ENCODE results near the gene UBE3B.

Gene UBE3B

DNA sequence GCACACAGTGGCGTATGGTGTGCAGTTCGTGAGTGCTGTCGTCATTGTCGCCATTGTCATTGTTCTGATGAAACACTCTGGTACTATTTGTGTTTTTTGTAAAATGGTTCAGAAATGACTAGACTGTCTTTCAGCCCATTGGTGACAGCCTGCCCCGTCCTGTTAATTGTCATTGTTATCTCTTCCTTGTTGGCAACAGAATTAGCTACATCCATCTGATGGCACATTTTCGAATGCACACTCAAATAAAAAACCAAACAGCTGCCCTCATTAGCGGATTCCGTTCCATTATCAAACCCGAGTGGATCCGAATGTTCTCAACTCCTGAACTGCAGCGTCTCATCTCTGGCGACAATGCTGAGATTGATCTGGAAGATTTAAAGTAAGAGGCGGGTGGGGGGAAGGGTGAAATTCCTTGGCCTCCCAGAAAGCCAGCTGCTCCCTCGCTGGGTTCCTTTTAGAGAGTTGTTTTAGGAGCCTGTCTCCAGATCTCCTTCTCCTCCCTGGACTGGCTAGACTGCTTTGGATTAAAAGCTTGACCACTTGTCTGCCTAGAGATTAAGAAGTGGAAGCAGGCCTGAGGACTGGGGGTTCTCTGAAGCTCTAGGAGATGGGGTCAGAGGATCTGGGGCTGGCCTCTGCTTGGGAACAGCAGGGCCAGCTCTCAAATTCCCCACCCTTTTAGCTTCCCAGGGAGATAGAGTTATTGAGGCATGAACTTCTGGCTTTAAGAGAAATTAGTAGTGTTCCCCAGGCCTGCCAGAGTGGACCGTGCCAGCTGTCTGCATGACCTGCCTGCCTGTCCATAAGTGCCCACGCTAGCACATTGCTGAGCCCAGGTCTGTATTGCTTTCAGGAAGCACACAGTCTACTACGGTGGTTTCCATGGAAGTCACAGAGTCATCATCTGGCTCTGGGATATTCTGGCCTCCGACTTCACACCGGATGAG lies 52.5 kb downstream of the UBE3B start:
- DNase-seq (ENCODE audit: low spot score) = no peak

DNA sequence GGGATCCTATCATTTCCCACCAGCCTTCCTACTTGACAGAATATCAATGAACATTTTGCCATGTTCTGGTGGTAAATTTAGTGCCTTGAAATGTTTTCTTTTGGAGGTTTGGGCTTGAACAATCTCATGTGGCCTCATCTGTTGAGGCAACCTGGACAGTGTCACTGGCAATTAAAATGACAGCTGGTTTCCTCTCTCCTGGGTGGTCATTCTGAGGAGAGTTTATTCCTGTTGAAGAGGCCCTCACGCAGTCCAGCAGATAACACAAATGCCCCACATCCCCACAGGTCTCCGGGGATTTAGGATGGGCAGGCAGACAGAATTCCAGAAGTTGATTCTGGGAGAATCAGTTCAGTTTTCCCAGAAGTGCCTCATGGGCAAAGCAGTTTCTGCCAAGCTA lies 54.0 kb downstream of the UBE3B start:
- DNase-seq (ENCODE audit: low spot score) = no peak

DNA sequence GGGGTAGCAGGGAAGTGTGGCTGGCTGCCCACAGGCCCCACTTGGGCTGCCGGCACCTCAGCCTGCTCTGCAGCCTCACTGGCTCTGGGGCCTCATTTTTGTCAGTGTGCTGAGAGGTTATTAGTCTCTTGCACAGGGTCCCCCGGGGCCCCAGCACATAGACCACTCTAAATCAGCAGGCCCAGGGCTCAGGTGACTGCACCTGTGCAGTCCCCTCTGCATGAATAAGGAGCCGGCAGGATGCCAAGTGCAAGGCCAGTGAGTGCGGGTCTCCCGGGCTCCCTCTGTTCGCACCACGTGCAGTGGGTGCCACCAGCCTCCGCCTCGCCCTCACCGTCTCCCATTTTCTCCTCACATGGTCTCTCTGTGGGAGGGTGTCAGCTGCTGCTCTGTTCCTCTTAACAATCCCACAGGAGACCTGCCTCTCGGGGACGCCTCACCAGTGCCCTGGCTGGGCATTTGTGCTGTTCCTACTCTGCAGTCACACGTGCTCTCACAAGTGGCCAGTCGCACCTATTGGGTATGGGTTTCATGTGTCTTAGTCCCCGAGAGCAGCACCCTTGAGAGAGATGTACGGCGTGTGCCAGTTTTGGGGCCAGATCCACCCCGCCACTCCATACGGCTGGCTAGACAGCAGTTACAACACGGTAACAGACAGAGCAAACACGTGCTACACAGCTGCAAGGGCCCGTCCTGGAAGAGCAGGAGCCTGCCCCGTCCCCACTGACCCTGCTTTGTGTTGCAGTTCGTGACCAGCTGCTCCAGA lies 55.5 kb downstream of the UBE3B start:
- no peak for DNase-seq (ENCODE audit: low spot score)

DNA sequence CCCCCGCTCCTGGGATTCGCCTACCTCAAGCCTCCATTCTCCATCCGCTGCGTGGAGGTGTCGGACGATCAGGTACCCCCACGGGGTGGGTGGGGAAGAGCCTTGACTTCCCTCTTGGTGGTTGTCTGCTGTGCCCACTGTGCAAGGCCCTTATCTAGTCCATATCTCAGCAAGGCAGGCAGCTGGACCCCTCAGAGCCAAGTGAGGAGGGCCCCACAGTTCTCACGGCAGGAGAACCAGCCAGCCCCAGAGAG lies 56.0 kb downstream of the UBE3B start:
- DNase-seq (ENCODE audit: low spot score) = no peak

DNA sequence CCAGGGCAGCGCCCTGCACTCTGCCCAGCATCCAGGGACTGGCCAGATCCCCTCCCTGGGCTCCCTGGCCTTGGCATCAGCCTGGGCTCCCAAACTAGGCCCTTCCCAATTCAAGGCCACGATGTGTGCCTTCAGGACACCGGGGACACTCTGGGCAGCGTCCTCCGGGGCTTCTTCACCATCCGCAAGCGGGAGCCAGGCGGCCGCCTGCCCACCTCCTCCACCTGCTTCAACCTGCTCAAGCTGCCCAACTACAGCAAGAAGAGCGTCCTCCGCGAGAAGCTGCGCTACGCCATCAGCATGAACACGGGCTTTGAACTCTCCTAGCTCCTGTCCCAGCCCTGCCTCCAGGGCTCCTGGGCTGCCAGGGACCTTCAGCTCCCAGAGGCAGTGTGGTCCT lies 57.0 kb downstream of the UBE3B start:
- DNase-seq (ENCODE audit: low spot score) = no peak

DNA sequence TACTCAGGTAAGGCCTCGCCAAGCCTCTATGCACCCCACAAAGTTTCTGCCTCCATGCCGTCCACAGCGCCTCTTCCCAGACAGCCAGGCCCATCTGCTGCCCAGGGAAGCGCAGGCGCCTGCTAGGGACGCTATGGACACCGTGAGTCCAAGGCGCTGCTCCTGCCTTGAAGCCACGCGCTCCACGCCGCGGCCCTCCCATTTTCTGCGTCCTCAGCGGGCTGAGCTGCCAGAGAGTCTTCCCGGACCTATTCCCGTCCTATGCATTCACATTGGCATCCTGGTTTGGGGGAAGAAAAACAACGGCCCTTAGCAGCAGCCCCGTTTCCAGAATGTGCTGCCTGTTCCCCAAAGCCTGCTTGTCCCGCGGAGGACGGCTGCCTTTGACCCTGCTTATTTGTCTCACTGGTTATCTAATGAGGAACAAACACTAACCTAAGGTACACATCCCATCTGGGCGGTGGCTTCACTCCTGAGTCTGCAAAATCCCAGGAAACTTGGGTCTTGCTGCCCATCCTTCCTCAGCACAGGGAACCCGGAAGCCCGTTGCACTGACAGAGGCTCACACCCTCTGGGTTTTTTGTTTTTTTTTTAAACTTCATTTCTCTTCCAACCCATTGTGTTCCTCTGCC lies 57.9 kb downstream of the UBE3B start:
- no peak for DNase-seq (ENCODE audit: low spot score)

DNA sequence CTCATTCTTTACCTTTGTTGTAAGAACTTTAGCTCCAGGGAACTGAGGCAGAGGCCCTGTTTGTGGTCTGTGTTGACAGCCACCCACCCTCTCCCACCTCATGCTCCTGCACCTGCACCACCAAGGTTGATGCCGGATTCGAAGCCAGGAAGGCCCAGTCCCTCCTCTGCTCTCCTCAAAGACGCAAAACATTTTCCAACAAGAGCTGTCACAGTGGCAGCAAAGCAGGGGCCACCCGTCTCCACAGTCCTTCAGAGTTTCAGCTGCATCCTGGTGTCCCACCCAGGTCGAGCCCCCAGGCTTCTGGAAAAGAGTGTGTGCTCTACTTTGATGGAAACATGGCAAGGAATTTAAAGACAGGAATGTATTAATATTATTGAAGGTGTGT lies 58.4 kb downstream of the UBE3B start:
- DNase-seq (ENCODE audit: low spot score) = no peak

DNA sequence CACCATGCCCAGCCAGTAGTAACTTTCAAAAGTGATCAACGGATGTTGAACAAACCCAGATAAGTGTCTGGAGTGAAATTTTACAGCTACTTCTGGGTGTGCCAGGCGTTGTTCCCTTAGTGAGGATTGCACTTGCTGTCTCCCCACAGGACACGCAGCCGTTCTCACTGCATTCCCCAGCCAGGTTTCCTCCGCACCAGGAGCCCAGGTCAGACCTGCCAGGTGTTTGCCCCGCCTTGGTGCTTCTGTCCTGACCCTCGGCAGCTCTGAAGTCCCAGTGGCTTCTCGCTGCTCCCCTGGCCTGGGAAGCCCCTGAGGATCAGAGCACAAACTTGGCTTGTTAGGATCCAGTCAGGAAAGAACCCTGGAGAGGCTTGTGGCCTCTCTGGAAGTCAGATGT lies 59.7 kb downstream of the UBE3B start:
- DNase-seq (ENCODE audit: low spot score) = no peak

DNA sequence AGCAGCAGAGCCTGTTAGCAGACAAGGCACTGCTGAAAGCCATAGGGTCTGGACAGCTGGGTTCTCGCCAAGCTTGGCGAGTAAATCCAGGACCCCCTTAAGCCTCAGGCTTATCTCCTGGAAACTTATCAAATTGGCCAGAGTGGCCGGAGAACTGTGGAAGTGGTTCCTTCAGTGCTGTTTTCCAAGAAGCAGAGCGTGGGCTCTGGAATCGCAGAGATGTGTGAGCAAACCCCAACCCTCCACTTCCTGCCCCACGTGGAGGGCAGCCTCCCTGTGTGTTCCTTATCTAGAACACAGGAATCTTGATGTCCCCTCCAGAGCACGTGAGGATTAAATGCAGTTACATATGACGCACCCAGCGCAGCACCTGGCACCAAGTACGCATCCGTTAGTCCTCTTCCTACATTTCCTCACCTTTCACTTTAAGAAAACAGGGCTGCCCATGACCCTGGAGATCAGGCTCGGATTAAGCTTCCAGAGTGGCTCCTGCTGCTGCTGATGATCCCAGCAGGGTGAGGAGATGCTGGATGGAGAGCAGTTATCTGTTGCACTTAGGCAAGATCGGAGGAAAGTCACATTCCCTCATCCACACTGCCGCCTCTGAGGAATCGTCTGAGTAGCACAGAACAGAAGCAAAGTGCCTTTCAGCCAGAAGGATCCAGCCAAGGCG lies 60.9 kb downstream of the UBE3B start:
- no peak for DNase-seq (ENCODE audit: low spot score)

DNA sequence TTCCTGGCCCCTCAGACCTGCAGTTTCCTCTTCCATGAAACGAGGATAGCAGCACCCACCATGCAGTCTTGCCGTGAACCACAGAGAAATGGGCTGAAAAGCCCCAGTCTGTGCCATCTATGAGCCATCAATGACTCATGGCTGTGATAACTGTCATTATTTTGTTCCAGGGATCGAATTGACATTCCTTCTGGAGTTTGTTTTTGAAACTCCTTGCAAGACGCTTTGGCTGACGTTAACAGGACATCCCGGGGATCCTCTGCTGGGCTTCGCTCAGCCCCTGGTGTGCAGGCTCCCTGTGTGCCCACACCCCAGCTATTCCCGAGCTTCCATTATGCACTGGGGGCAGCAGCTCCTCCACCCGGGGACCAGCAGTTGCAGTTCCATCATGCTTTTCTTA lies 62.1 kb downstream of the UBE3B start:
- DNase-seq (ENCODE audit: low spot score) = no peak

DNA sequence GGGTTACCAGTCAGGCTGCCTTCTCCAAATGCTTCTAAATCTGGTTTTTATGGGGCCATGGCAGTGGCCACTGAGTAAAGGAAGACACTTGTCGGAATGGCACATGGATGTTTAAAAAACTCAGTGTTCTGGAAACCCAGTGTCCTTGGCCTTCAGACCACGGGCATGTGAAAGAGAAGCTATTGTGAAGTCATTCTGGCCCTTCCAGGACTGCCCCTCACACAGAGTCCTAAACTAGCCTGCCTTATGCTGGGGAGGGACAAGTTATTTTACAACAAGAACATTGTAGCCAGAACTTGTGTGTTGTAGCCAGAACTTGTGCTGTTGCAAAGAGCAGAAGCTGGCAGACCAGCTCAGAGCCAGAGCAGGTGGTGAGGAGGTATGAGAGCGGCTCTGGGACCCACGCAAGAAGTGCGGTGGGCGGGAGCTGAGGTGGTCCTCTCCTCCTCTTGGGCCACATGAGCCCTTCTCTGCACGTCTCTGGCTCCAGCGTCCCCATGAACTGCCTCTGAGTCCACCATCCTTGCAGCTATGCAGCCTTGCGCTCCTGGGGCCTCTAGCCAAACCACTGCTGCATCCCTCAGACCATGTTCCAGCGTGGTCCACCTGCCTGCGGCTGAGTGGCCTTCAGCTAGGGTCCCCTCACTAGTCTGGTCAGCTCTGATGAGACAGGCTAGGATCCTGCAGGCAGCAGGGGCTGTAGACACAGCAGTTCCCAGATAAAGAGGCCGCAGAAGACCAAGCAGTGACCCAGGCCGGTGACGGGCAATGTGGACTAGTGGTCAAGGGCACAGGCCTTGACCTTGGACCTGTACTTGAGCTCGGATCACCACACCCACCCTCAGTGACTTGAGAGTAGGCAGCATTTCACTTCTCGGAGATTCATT lies 63.3 kb downstream of the UBE3B start:
- DNase-seq (ENCODE audit: low spot score) = no peak

DNA sequence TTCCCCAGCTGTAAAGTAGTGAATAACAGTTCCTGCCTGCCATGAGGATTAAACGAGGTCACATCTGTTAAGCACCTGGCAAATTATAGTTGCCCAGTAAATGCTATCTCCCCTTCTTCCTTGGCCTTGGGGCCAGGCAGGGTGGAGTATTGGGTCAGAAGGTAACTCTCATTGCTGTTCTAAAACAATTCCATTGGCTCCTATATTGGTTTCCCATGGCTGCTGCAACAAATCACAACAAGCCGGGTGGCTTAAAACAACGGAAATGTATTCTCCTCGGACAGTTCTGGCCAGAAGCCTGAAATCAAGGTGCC lies 63.9 kb downstream of the UBE3B start:
- DNase-seq (ENCODE audit: low spot score) = no peak

DNA sequence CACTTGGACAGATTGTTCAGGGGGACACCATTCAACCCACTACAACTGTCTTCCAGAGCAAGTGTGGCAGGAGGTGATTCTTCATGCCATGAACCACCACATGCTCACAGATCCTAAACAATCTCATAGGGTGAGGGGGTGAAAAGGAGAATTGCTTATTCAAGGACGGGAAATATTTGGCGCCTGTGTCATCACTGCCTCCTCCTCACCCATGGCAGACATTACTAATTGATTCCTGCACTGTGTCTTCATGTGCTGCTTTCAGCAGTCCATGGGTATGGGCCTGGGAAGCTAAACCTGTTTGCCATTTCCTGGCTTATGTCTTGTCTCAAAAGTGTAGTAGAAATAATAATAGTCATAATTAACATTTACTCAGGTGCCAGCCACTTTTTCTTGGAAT lies 64.6 kb downstream of the UBE3B start:
- no peak for DNase-seq (ENCODE audit: low spot score)

DNA sequence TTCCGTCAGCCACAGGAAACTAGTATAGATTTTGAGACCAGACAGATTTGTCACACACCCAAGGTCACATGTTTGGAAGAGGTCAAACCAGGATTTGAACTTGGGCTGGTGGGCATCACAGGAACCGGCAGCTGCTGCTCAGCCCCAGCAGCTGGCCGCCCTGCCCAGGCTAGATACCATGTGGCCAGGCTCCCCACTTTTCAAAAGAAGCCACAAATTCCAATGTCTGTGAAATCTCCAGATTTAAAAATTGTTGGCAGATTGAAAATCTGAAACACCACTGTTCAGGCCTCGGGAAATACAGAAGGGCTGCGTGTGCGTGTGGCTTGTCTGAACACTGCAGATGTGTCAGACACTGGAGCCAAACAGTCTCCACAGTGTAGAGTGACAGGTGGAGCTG lies 65.4 kb downstream of the UBE3B start:
- DNase-seq (ENCODE audit: low spot score) = no peak

DNA sequence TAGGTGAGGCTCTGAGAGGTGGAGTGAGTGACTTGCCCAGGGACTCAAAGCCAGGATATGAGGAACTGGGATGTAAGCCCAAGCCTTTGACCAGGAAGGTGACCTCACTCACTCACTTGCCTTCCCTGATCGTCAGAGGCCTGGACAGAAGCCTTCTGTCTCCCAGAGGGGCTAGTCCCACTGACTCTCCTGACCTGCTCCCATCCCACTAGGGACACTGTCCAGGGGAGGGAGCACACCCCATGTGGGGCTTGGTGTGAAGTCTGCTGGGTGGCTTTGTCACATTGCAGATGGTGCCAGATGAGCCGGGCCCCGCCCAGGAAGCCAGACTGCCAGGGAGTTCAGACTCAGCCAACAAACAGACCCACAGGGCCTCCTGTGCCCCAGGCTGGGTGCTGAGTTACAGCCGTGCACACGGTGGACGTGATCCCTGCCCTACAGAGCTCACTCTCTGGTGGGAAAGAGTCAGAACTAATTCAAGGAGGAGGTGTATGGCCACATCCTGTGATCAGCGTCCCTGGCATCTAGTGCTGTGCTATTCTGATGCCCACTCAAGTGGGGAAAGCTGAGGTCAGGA lies 67.6 kb downstream of the UBE3B start:
- no peak for DNase-seq (ENCODE audit: low spot score)

DNA sequence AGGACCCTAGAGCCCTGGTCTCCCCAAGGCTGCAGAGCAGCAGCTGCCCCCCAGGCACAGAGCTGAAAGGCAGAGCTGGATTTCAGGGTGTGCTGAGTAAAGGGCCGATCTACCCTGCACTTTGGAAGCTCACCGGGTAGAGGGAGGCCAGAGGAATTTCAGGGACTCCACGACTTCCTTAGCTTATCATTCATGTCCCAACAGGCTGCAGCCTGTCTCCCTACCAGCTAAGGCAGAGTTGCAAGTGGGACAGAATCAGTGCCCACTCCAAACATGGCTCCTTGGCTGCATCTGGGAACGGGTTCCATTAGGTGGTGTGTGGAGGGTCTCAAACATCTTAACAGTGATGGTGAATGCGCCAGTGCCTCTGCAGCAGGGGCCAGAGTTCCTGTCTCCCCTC lies 68.4 kb downstream of the UBE3B start:
- no peak for DNase-seq (ENCODE audit: low spot score)

DNA sequence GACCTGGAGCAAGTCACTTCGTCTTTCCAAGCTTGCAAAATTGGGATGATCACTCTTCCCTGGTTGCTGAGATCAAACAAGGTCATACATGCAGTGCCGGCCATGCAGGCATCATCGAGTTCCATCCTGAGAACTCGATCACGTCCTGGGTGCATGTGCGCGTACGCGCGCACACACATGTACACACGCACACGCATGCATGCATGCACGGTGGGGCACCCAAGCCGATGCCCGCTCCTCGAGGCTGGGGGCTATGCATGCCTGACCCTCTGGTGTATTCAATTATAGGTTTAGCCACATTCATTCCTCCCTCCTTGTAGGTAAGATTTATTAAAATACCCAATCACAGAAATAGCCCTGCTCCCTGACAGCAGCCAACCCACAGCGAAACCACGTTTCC lies 69.9 kb downstream of the UBE3B start:
- DNase-seq (ENCODE audit: low spot score) = no peak

DNA sequence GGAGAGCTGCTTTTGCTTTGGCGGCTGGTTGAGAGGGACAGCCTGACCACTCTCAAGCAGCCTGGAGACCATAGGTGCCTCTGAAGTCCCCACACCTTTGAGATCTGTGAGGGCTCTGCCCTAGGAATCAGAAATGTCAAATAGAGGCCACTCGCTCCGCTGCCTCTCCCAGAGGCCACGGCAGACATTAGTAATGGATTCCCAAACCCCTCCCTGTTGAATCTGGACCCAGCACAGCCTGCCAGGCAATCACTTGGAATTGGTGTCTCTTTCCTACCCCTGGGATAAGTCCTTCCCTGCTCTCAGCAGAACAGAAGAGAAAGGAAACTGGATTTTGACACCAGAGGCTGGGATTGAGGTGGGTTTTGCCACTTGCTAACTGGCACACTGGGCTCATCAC lies 70.8 kb downstream of the UBE3B start:
- DNase-seq (ENCODE audit: low spot score) = no peak

DNA sequence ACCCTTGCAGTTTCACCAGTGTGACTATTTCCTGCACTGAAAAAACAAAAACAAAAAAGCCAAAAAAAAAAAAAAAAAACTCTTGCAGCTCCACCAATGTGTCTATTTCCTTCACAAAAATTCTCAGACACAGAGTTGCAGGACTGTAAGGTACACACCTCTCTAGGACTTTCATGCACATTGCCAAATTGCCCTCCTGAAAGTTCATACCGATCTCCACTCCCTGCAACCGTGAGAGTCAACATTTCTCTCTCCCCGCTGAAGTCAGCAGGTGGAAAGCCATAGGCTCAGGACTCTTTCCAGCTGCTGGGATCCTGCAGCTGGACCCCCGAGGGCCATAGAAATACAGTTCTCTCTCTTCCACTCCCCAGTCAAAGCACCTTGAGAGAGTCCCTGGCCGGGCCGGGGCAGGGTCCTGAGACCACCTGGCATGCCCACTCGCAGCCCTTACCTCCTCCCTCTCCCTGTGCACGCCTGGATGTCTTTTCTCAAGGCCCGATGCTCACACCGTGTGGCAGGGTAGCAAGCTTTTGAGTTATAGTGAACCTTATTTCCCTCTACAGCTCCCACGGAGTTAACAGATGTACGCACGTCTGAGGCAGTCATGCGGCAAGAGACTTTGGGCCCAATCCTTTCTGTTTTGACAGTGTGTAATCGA lies 72.3 kb downstream of the UBE3B start:
- no peak for DNase-seq (ENCODE audit: low spot score)

DNA sequence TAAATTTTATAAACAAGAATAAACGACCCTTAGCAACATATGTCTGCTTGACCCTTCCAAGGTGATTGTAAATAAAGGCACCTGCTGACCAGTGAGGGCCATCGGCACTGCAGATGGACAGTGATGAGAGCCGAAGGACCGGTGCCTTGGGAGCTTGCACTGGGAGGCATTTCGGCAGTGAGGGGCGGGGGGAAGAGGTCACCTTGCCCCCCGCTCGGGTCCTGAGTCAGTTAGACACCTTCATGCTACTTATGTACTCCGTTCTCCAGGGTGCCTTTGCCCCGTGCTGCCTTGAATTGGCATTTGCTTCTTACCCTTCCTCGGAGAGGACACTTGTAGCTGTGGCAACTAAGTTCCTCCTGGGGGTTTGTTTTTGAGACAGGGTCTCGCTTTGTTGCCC lies 72.8 kb downstream of the UBE3B start:
- no peak for DNase-seq (ENCODE audit: low spot score)

DNA sequence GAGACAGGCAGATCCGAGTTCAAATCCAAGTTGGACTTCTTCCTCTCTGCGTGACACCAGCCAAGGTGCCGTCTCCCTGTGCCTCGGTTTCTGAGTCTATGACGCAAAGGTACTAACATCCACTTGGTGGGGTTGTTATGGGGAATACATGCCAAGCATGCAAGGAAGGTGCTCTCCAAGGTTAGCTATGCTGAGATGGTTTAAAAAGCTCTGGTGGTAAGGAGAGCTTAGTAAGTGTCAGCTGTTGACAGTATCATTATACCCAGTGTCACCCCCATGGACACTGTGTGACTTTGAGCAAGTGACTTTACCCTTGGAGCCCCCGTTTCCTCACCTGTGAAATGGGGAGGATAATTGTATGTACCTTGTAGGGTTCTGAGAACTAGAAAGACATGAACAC lies 73.7 kb downstream of the UBE3B start:
- DNase-seq (ENCODE audit: low spot score) = no peak

Data from hematopoietic multipotent progenitor cell treated with erythropoietin and hydrocortisone succinate and interleukin-3 and kit ligand, for 17 days (in vitro differentiated cells).